BJ (cell line): ENCODE results near the gene SLC9A8. TPM values are rescaled to one million over a fixed set of nuclear protein-coding genes. Genes with fewer than 3 reads are reported as not detected.

Experiments used
- CTCF ChIA-PET: fragments of 350-600 bp; formaldehyde crosslinking; extraction: SDS; loops from one replicate; lab custom pipeline; 2021; ENCODE audit warnings: antibody characterized with exemption, inconsistent platforms; lab: Yijun Ruan, JAX
- POLR2A ChIA-PET: fragments of 300-600 bp; sonication (Branson Sonifier 250); formaldehyde crosslinking; extraction: SDS; loops from one replicate; lab custom pipeline; 2021; ENCODE audit warnings: antibody characterized with exemption; lab: Charles Lee
- DNase-seq: peaks from one replicate; pipeline ENCODE4 v3.0.0-alpha.2; 2011; ENCODE audit warnings: low read depth
- H3K27me3 ChIP-seq: 2 replicates; pipeline ENCODE4 v1.6.0; 2011; ENCODE audit warnings: low read length; ENCODE audit not compliant: control insufficient read depth, insufficient read depth
- H3K36me3 ChIP-seq: 2 replicates; pipeline ENCODE4 v1.5.1; 2011; ENCODE audit warnings: low read length; ENCODE audit not compliant: control insufficient read depth, insufficient read depth
- H3K4me3 ChIP-seq: 2 replicates; pipeline ENCODE4 v1.5.1; 2011; ENCODE audit warnings: low read depth, mild to moderate bottlenecking, control low read depth, low read length
- polyA plus RNA-seq: library from polyadenylated mRNA; depleted of rRNA; stranded (reverse); fragments of >200 nt; gene quantifications from 2 replicates; pipeline ENCODE4 v1.2.3, GENCODE V29; 2011
- TF ChIP-seq, protein P1 (sequence below): IDR thresholded peaks from 2 replicates; pipeline ENCODE4 v1.5.1; 2011; ENCODE audit warnings: low read depth, mild to moderate bottlenecking, control low read depth, inconsistent platforms, low read length, moderate library complexity; ENCODE audit not compliant: insufficient read depth

SLC9A8 gene
- polyA plus RNA-seq, 1 experiment: 3.3 TPM

DNA sequence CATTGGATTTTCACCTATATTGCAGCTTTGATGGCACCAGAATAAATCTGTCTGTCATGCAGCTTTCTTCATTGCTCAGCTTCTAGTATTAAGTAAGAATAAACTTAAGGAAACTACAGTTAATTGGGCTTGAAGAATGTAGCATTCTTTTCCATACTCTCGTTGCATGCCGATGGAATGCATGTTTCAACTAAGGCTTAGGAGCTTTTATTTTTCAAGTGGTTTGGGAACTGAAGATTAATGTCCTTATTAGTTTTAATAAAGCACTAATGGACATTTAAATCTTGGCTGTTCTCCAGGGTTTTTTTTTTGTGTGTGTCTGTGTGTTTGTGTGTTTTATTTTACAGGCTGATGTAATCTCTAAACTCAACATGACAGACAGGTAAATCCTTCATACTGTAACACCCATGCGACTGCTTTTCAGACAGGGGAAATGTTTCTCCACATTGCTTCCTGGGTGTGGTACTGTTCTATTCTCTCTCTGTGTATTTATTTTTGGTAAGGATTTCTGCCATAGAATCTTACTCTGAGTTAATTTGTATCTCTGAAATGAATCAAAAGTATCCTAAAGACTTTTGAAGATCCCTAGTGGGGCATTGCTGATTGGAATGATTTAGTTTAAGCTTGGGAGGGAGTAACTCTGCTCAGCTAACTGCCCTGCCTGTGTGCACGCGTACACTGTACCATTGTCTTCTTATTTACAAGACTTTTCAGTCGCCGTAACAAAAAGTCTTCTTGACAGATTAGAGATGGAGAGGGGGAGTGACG lies 38.0 kb downstream of the SLC9A8 start:
- TF ChIP-seq, protein P1, sequence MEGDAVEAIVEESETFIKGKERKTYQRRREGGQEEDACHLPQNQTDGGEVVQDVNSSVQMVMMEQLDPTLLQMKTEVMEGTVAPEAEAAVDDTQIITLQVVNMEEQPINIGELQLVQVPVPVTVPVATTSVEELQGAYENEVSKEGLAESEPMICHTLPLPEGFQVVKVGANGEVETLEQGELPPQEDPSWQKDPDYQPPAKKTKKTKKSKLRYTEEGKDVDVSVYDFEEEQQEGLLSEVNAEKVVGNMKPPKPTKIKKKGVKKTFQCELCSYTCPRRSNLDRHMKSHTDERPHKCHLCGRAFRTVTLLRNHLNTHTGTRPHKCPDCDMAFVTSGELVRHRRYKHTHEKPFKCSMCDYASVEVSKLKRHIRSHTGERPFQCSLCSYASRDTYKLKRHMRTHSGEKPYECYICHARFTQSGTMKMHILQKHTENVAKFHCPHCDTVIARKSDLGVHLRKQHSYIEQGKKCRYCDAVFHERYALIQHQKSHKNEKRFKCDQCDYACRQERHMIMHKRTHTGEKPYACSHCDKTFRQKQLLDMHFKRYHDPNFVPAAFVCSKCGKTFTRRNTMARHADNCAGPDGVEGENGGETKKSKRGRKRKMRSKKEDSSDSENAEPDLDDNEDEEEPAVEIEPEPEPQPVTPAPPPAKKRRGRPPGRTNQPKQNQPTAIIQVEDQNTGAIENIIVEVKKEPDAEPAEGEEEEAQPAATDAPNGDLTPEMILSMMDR: no peak
- no peak overlapping the region for H3K4me3 ChIP-seq
- POLR2A ChIA-PET: interaction anchor here (0.7 kb wide), 1 partner anchor 32 kb away, joined by 5 read pairs; no protein-coding TSS in a partner anchor

DNA sequence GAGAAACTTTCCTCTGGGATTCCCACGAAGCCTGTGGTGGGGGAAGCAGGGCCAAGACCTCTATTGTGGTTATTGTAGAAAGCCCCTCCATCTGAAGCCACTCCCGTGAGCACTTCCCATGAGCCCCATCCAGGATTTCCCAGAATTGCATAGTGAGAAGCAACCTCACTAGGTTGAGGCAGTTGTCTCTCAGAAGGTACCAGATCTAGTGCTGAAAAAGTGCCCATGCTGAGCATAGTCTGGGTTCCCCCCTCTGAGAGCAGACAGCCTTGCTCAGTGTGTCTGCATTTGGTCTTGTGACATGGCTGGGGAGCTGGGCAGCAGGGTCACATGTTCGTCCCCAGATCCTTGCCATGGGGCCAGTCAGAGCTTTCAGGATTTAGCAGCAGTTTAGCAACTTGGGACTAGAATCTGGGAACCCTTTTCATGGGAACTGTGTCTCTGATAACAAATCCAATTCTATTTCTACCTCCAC lies 38.6 kb downstream of the SLC9A8 start:
- ChIA-PET CTCF (interaction anchor here (4.1 to 5.3 kb wide), 2 partner anchors 37 to 241 kb away, joined by 21 to 42 read pairs; no protein-coding TSS in a partner anchor), POLR2A (no interaction called here)
- no peak for DNase-seq
- Histone ChIP-seq H3K27me3 (no peaks in the 10 kb centered on the region), H3K4me3 (no peak overlapping the region), H3K36me3 (peaks cover 9% of the 10 kb centered on the region)
- TF ChIP-seq, protein P1: no peak

More for the DNA sequence above, 38.0 kb downstream of the SLC9A8 start:
- H3K27me3 ChIP-seq: no peaks in the 10 kb centered on the region
- CTCF ChIA-PET: interaction anchor here (0.6 to 5.3 kb wide), 6 partner anchors 10 to 369 kb away, joined by 3 to 42 read pairs (median 3); no protein-coding TSS in a partner anchor
- peaks cover 9% of the 10 kb centered on the region for H3K36me3 ChIP-seq
- no peak for DNase-seq

- DNase-seq: no peak
- POLR2A ChIA-PET: no interaction called here
- CTCF ChIA-PET: interaction anchor here (4.1 to 5.3 kb wide), 2 partner anchors 36 to 242 kb away, joined by 21 to 42 read pairs; no protein-coding TSS in a partner anchor
- H3K4me3 ChIP-seq: no peak overlapping the region
- TF ChIP-seq, protein P1: no peak
- no peaks in the 10 kb centered on the region for H3K27me3 ChIP-seq
- H3K36me3 ChIP-seq: peaks cover 9% of the 10 kb centered on the region
These were observed 39.4 kb downstream of the SLC9A8 start for GRCh38 chr20:49851991-49852390.

DNA sequence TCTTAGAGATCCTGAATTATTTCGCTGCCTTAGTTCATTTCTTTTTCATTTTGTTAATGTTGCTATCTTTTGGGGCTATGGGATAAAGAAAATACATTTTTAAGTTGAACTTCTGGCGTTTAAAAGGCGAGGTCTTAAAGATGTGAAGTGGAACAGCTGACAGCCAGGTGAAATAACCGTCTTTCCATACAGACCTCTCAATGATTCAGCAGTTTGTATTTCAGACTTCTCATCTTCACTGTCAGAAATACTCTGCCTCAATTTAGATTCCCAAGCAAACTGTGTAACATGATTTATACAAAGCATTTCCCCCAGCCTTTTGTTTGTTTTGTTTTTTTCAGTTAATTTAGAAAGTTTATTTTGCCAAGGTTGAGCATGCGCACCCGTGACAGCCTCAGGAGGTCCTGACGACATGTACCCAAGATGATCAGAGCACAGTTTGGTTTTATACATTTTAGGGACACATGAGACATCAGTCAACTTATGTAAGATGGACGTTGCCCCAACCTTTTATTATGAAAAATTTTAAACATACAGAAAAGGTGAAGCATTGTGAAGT lies 40.0 kb downstream of the SLC9A8 start:
- peaks cover 9% of the 10 kb centered on the region for H3K36me3 ChIP-seq
- TF ChIP-seq, protein P1: no peak
- POLR2A ChIA-PET: no interaction called here
- CTCF ChIA-PET: interaction anchor here (3.0 to 5.3 kb wide), 3 partner anchors 36 to 242 kb away, joined by 18 to 42 read pairs (median 21); no protein-coding TSS in a partner anchor
- H3K4me3 ChIP-seq: no peak overlapping the region
- DNase-seq: no peak
- no peaks in the 10 kb centered on the region for H3K27me3 ChIP-seq

GRCh38 chr20:49853640-49854039 lies 41.0 kb downstream of the SLC9A8 start:
- peaks cover 8% of the 10 kb centered on the region for H3K36me3 ChIP-seq
- POLR2A ChIA-PET: no interaction called here
- H3K4me3 ChIP-seq: no peak overlapping the region
- CTCF ChIA-PET: interaction anchor here (1.1 to 3.0 kb wide), 4 partner anchors 12 to 312 kb away, joined by 4 to 18 read pairs (median 6); no protein-coding TSS in a partner anchor
- DNase-seq: no peak
- TF ChIP-seq, protein P1: no peak
- no peaks in the 10 kb centered on the region for H3K27me3 ChIP-seq
